AG04449 (cell line): Measurements from ENCODE around the gene BHLHE23.

Experiments used
- CTCF ChIA-PET: fragments of 350-600 bp; formaldehyde crosslinking; extraction: SDS; loops from one replicate; lab custom pipeline; 2021; ENCODE audit warnings: antibody characterized with exemption; lab: Yijun Ruan, JAX
- POLR2A ChIA-PET: fragments of 400-600, 350-600 bp; formaldehyde crosslinking; extraction: SDS; loops from one replicate; lab custom pipeline; 2020; ENCODE audit warnings: antibody characterized with exemption, inconsistent platforms; lab: Yijun Ruan, JAX
- DNase-seq: peaks from one replicate; pipeline ENCODE4 v3.0.0-alpha.2; 2010; ENCODE audit warnings: low read depth, low spot score
- H3K4me3 ChIP-seq: 2 replicates; pipeline ENCODE4 v1.5.1; 2011; ENCODE audit warnings: low read depth, mild to moderate bottlenecking, control low read depth, low read length
- TF ChIP-seq, protein P1 (sequence below): IDR thresholded peaks from one replicate; pipeline ENCODE4 v1.5.1; 2011; ENCODE audit warnings: mild to moderate bottlenecking, moderate library complexity, low read length, control low read depth, inconsistent platforms; ENCODE audit not compliant: insufficient read depth; ENCODE audit errors: missing control alignments

BHLHE23 gene

DNA sequence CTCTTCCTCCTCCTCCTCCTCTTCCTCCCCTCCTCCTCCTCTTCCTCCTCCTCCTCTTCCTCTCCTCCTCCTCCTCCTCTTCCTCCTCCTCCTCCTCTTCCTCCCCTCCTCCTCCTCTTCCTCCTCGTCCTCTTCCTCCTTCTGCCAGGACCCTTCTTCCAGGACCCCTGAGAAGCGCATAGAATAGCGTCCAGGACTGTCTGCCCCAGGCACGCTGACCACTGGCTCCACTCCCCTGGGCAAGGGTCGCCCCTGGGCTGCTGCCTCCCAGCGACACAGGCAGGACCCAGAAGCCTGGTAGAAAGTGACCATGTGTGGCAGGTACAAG, 42.4 kb upstream of the BHLHE23 start:
- no peak for DNase-seq
- POLR2A ChIA-PET, result no interaction called here
- no peak overlapping the region for H3K4me3 ChIP-seq
- TF ChIP-seq, protein P1, sequence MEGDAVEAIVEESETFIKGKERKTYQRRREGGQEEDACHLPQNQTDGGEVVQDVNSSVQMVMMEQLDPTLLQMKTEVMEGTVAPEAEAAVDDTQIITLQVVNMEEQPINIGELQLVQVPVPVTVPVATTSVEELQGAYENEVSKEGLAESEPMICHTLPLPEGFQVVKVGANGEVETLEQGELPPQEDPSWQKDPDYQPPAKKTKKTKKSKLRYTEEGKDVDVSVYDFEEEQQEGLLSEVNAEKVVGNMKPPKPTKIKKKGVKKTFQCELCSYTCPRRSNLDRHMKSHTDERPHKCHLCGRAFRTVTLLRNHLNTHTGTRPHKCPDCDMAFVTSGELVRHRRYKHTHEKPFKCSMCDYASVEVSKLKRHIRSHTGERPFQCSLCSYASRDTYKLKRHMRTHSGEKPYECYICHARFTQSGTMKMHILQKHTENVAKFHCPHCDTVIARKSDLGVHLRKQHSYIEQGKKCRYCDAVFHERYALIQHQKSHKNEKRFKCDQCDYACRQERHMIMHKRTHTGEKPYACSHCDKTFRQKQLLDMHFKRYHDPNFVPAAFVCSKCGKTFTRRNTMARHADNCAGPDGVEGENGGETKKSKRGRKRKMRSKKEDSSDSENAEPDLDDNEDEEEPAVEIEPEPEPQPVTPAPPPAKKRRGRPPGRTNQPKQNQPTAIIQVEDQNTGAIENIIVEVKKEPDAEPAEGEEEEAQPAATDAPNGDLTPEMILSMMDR, result no peak
- CTCF ChIA-PET, result no interaction called here

DNA sequence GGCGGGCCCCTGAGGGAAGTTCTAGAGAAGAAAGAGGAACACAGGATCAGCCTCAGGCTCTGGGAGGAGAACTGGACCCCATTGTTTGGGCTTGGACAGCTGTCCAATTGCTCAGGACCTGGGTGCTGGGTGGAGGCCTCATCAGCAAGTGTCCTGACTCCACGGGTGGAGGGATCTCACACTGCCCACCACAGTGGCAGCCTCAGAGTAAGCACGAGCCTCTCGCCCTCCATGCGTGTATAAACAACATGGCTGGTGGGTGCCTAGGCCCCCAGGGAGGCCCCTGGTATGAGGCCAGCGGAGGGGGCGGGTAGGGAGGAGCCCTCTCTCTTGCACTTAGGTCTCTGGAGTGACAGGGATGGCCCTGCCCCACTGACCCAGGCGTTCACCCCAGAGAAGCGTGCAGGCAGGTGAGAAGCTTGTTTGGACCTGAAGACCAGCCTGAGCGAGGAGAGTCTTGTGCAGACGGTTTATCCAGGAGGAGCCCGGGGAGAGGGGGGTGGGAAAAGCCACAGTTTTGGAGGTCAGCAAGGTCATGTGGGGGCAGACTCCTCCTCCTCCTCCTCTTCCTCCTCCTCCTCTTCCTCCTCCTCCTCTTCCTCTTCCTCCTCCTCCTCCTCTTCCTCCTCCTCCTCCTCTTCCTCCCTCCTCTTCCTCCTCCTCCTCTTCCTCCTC, 41.9 kb upstream of the BHLHE23 start:
- H3K4me3 ChIP-seq, result no peak overlapping the region
- CTCF ChIA-PET, result interaction anchor here (0.7 to 1.3 kb wide), 2 partner anchors 8 to 11 kb away, joined by 3 read pairs; no protein-coding TSS in a partner anchor
- POLR2A ChIA-PET, result no interaction called here
- no peak for DNase-seq
- TF ChIP-seq, protein P1, result no peak

DNA sequence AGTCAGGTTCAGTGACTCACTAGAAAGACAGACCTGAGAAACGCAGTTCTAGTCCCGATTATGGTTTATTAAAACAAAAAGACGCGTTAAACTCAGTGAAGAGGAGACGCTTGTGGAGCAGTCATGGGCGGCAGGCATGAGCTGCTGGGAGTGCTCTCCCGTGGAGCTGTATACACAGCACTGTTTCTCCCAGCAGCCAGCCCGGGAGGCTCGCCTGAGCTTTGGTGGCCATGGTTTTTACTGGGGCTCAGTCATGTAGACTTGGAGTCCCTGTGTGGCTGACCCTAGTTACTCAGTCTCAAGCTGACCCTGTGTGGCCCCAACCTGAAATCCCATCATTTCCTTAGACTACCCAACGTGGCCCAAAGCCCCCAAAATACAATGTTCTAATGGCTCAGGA, 41.2 kb upstream of the BHLHE23 start:
- H3K4me3 ChIP-seq, result no peak overlapping the region
- DNase-seq, result no peak
- ChIA-PET CTCF (interaction anchor here (0.7 to 1.3 kb wide), 3 partner anchors 9 to 12 kb away, joined by 3 to 4 read pairs (median 3); no protein-coding TSS in a partner anchor), POLR2A (no interaction called here)
- TF ChIP-seq, protein P1, result no peak

DNA sequence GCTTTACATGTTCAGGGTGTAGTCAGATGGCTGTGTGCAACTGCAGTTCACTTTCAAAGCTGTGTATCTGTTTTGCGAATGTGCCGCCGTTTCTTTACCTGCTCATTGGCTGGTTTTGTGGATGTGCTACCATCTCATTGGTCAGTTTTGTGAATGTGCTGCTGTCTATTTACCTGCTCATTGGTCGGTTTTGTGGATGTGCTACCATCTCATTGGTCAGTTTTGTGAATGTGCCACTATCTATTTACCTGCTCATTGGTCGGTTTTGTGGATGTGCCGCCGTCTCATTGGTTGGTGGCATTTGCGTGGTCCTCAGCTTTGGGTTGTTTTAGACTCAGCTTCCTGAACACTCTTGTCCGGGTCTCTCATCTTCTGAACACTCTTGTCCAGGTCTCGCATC, 40.5 kb upstream of the BHLHE23 start:
- DNase-seq, result no peak
- no peak overlapping the region for H3K4me3 ChIP-seq
- TF ChIP-seq, protein P1, result no peak
- CTCF ChIA-PET, result interaction anchor here (1.2 kb wide), 2 partner anchors 9 to 11 kb away, joined by 4 to 6 read pairs; no protein-coding TSS in a partner anchor
- POLR2A ChIA-PET, result no interaction called here

DNA sequence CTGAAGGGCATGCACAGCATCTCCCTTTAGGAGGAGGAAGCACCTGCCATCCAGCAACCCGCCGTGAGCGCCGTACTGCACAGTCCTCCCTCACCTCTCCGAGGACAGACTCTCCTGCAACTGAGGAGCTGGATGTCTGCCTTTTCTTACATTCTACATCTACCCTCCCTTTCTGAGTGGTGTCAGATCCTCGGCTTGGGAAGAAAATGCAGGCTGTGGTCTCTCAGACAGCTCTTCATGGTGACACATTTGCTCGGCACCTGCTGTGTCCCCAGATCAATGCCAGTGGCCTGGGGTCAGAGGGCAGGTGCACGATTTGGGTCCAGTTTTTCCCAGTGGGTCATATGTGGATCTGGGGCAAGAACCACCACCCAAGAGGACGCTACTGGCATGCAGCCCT, 40.1 kb upstream of the BHLHE23 start:
- POLR2A ChIA-PET, result no interaction called here
- TF ChIP-seq, protein P1, result no peak
- no peak overlapping the region for H3K4me3 ChIP-seq
- no peak for DNase-seq
- CTCF ChIA-PET, result interaction anchor here (1.2 kb wide), 1 partner anchor 9 kb away, joined by 6 read pairs; no protein-coding TSS in a partner anchor

DNA sequence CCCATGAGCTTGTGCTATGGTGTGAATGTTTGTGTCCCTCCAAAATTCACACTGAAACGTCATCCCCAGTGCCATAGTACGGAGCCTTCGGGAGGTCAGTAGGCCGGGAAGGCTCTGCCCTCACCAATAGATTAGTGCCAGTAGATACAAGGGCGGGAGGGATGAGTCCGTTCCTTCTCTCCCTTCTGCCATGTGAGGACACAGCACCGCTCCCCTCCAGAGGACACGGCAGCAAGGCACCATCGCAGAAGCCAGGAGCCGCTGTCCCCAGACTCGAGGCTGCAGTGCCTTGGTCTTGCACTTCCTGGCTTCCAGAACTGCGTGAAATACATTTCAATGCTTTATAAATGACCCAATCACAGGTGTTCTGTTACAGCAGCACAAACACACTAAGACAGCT, 39.2 kb upstream of the BHLHE23 start:
- H3K4me3 ChIP-seq, result no peak overlapping the region
- DNase-seq, result no peak
- TF ChIP-seq, protein P1, result no peak
- ChIA-PET CTCF (no interaction called here), POLR2A (no interaction called here)
